HepG2 (cell line): ENCODE measurements around the gene MUC4. TPM values are rescaled to one million over a fixed set of nuclear protein-coding genes. Genes with fewer than 3 reads are reported as not detected.
"Not testable (repeated sequence)": the region's sequence is repeated elsewhere in the genome, so short reads cannot be mapped to it uniquely, and the experiment has no call there.

Source experiments
- ATAC-seq: fragments of 200-7000 bp; cut with Tn5 transposase; 3 replicates; pipeline ENCODE4 v1.9.1; 2020; ENCODE audit warnings: mild to moderate bottlenecking, moderate library complexity
- BruUV-seq: library from RNA; stranded (reverse); fragments of 400-500 nt; replicated peaks from 2 replicates; lab custom pipeline; 2021; lab: Mats Ljungman, UMichigan
- CTCF ChIA-PET: fragments of 300-600 bp; formaldehyde crosslinking; extraction: SDS; loops from one replicate; lab custom pipeline; 2021; ENCODE audit warnings: low total read pairs, inconsistent platforms, low intra/inter-chr PET ratio; lab: Yijun Ruan, JAX
- POLR2A ChIA-PET: fragments of 350-600 bp; sonication (Branson Sonifier 250); formaldehyde crosslinking; loops from one replicate; lab custom pipeline; 2020; ENCODE audit warnings: antibody characterized with exemption, inconsistent platforms; lab: Yijun Ruan, JAX
- DNase-seq: peaks from one replicate; pipeline ENCODE4 v3.0.0-alpha.2; 2015; ENCODE audit warnings: low spot score
- FAIRE-seq: peaks from 3 replicates; lab custom pipeline; 2011; peaks lifted over from hg19 to GRCh38; lab: Jason Lieb, UNC
- H2AFZ ChIP-seq: one replicate; pipeline ENCODE4 v1.6.1; 2011; ENCODE audit warnings: low read length, inconsistent platforms
- H3K27ac ChIP-seq: fragments of 300-600 bp; 3 replicates; pipeline ENCODE4 v1.8.0; 2011; ENCODE audit warnings: mixed run types, mild to moderate bottlenecking, mixed read lengths, low read length, inconsistent platforms; ENCODE audit not compliant: insufficient read depth; ENCODE audit errors: extremely low read length
- H3K27me3 ChIP-seq, 2 experiments: fragments of 200-600 bp in 1 of 2; 2 replicates in 1 of 2; 3 replicates in 1 of 2; pipeline versions ENCODE4 v1.6.0 to v1.8.0; 2011; ENCODE audit warnings: low read length in 2 of 2, mild to moderate bottlenecking in 2 of 2, moderate library complexity in 2 of 2, inconsistent platforms in 1 of 2; ENCODE audit not compliant: insufficient read depth in 2 of 2, control insufficient read depth in 1 of 2
- H3K36me3 ChIP-seq, 2 experiments: fragments of 200-600 bp in 1 of 2; replicated peaks in 1 of 2; 2 replicates in 1 of 2; 3 replicates in 1 of 2; pipeline versions ENCODE4 v1.5.1 to v1.8.0; 2011; ENCODE audit warnings: low read length in 2 of 2, inconsistent platforms in 1 of 2; ENCODE audit not compliant: insufficient read depth in 2 of 2, control insufficient read depth in 1 of 2
- H3K4me1 ChIP-seq: 2 replicates; pipeline ENCODE4 v1.5.1; 2012; ENCODE audit warnings: low read length, inconsistent platforms; ENCODE audit not compliant: insufficient read depth
- H3K4me2 ChIP-seq: 2 replicates; pipeline ENCODE4 v1.6.0; 2011; ENCODE audit warnings: low read depth, low read length, inconsistent platforms
- H3K4me3 ChIP-seq, 3 experiments: fragments of 200-600 bp in 1 of 3; sonication (generic), shearing (Covaris generic) in 1 of 3; replicated peaks in 1 of 3; 2 replicates each; pipeline ENCODE4 v1.5.1; 2011 to 2016; ENCODE audit warnings: low read length in 3 of 3, inconsistent platforms in 2 of 3, low read depth in 2 of 3, mild to moderate bottlenecking in 2 of 3, control low read depth in 1 of 3, mixed read lengths in 1 of 3; ENCODE audit not compliant: insufficient read depth in 1 of 3
- H3K79me2 ChIP-seq: one replicate; pipeline ENCODE4 v1.6.1; 2011; ENCODE audit warnings: low read length, inconsistent platforms; ENCODE audit not compliant: insufficient read depth
- H3K9ac ChIP-seq: 2 replicates; pipeline ENCODE4 v1.6.0; 2011; ENCODE audit warnings: mild to moderate bottlenecking, low read depth, low read length, inconsistent platforms; ENCODE audit not compliant: insufficient read depth
- H3K9me3 ChIP-seq: 2 replicates; pipeline ENCODE4 v1.5.1; 2012; ENCODE audit warnings: mild to moderate bottlenecking, low read length
- H4K20me1 ChIP-seq: 2 replicates; pipeline ENCODE4 v1.6.0; 2011; ENCODE audit warnings: inconsistent platforms, mild to moderate bottlenecking, low read length, moderate library complexity; ENCODE audit not compliant: insufficient read depth
- ASH2L ChIP-seq: fragments of 300-600, 200-600 bp; sonication (generic); IDR thresholded peaks from 2 replicates; pipeline ENCODE4 v1.7.0; 2017; ENCODE audit warnings: low read depth, mild to moderate bottlenecking, moderate library complexity, mixed read lengths, low read length; ENCODE audit not compliant: insufficient read length
- BRD4 ChIP-seq: sonication (generic); formaldehyde crosslinking; IDR thresholded peaks from 2 replicates; pipeline ENCODE4 v1.4.0; 2020; ENCODE audit warnings: missing genetic modification reagents
- EEA1 ChIP-seq: sonication (generic); formaldehyde crosslinking; IDR thresholded peaks from 2 replicates; pipeline ENCODE4 v1.5.1; 2020; ENCODE audit warnings: mild to moderate bottlenecking, missing genetic modification reagents, borderline replicate concordance
- KAT2B ChIP-seq: fragments of 150-350 bp; IDR thresholded peaks from 2 replicates; pipeline ENCODE4 v1.6.1; 2014; ENCODE audit warnings: low read depth, low read length, borderline replicate concordance
- MLLT10 ChIP-seq: sonication (generic); formaldehyde crosslinking; IDR thresholded peaks from 2 replicates; pipeline ENCODE4 v1.4.0; 2020; ENCODE audit warnings: missing genetic modification reagents
- NBN ChIP-seq: fragments of 450-650 bp; conservative IDR thresholded peaks from 2 replicates; pipeline ENCODE4 v1.6.1; 2017
- PRPF4 ChIP-seq: fragments of 200-400 bp; formaldehyde crosslinking; IDR thresholded peaks from 2 replicates; pipeline ENCODE4 v1.6.1; 2016; ENCODE audit warnings: low read length, low read depth; ENCODE audit not compliant: poor library complexity, severe bottlenecking
- RFX3 ChIP-seq: IDR thresholded peaks from 2 replicates; pipeline ENCODE4 v1.6.1; 2016; ENCODE audit warnings: missing biosample characterization, missing genetic modification reagents
- TEAD3 ChIP-seq: optimal IDR thresholded peaks from 2 replicates; pipeline ENCODE3; 2016; ENCODE audit warnings: borderline replicate concordance
- ZMAT5 ChIP-seq: sonication (generic); formaldehyde crosslinking; IDR thresholded peaks from 2 replicates; pipeline ENCODE4 v1.5.0; 2020; ENCODE audit warnings: mild to moderate bottlenecking, low read depth, missing genetic modification reagents, borderline replicate concordance
- ZNF143 ChIP-seq: sonication (generic); formaldehyde crosslinking; IDR thresholded peaks from 2 replicates; pipeline ENCODE4 v1.4.0; 2020; ENCODE audit warnings: missing genetic modification reagents
- ZNF230 ChIP-seq: sonication (generic); formaldehyde crosslinking; IDR thresholded peaks from 2 replicates; pipeline ENCODE4 v1.4.0; 2020; ENCODE audit warnings: mild to moderate bottlenecking, missing genetic modification reagents
- ZNF24 ChIP-seq: fragments of 450-650 bp; IDR thresholded peaks from 2 replicates; pipeline ENCODE4 v1.6.1; 2017; ENCODE audit warnings: antibody characterized with exemption, mild to moderate bottlenecking
- ZNF367 ChIP-seq: sonication (generic); formaldehyde crosslinking; IDR thresholded peaks from 2 replicates; pipeline ENCODE4 v1.4.0; 2020; ENCODE audit warnings: missing genetic modification reagents, borderline replicate concordance
- ZNF431 ChIP-seq: sonication (generic); formaldehyde crosslinking; IDR thresholded peaks from 2 replicates; pipeline ENCODE4 v1.9.0; 2022; ENCODE audit warnings: missing genetic modification reagents, low read depth, mild to moderate bottlenecking, borderline replicate concordance
- WGBS: methylation state at CpG from one replicate; pipeline ENCODE4 v1.1.6; 2017; ENCODE audit warnings: low lambda C conversion rate; 5-methylcytosine and 5-hydroxymethylcytosine counted together
- in situ Hi-C: cut with HindIII; loops from 2 replicates; pipeline ENCODE4 v1.10.0; 2017; ENCODE audit warnings: low pct_unique_long_range_greater_than_20kb; ENCODE audit not compliant: extremely low pct_ligation_motif_present
- intact Hi-C: fragments of 100-400 bp; cut with micrococcal nuclease; formaldehyde crosslinking; loops from one replicate; pipeline ENCODE4 v1.10.0; 2022; ENCODE audit not compliant: unreplicated experiment
- polyA plus RNA-seq, 8 experiments: library from polyadenylated mRNA; depleted of rRNA in 3 of 8; stranded (reverse) in 7 of 8; unstranded in 1 of 8; fragments of >200 nt; fragmentation: Illumina TruSeq in 4 of 8; extraction: Trizol in 4 of 8; gene quantifications; 2 replicates each; pipeline versions ENCODE4 v1.2.1 to v1.2.3, GENCODE V29; 2011 to 2016; ENCODE audit warnings: low read depth in 4 of 8, missing spikeins in 1 of 8, mixed read lengths in 1 of 8; ENCODE audit not compliant: insufficient read depth in 1 of 8
- total RNA-seq, 5 experiments: library from RNA; depleted of rRNA; stranded (reverse); fragments of >200 nt; fragmentation: Illumina TruSeq; extraction: Trizol; gene quantifications; 2 replicates each; pipeline ENCODE4 v1.2.3, GENCODE V29; 2016; ENCODE audit warnings: low read depth in 1 of 5
- TF ChIP-seq, protein P1 (sequence below): sonication (generic); formaldehyde crosslinking; IDR thresholded peaks from 2 replicates; pipeline ENCODE4 v1.8.0; 2022; ENCODE audit warnings: missing genetic modification reagents, mild to moderate bottlenecking, inconsistent platforms, borderline replicate concordance

The MUC4 gene
- total and polyA plus RNA-seq, 2 of the 13 experiments (the other 11 are each of a cell fraction or from before 2014, with no cell fraction given): not detected

GRCh38 chr3:195794708-195795107, 17.0 kb downstream of the MUC4 start:
- no peaks in the 10 kb centered on the region for H3K79me2 ChIP-seq
- DNase-seq (no peak), ATAC-seq (no peak), FAIRE-seq (no peak)
- in situ Hi-C loops (no loop called here), intact Hi-C loops (no loop called here)
- ChIA-PET CTCF (no interaction called here), POLR2A (no interaction called here)
- no peaks in the 10 kb centered on the region for H3K9me3 ChIP-seq
- H3K9ac ChIP-seq: no peak overlapping the region
- no TSS peak for BruUV-seq
- no peak overlapping the region for H3K4me2 ChIP-seq
- H3K36me3 ChIP-seq: no peaks in the 10 kb centered on the region
- H3K4me1 ChIP-seq: no peaks in the 10 kb centered on the region
- no peak overlapping the region for H2AFZ ChIP-seq
- no peak overlapping the region for H3K4me3 ChIP-seq
- no peaks in the 10 kb centered on the region for H4K20me1 ChIP-seq
- 45% methylated on average over 8 of the region's 8 CpGs for WGBS
- peaks cover 1 to 16% of the 10 kb centered on the region in 2 experiments; a peak in 2 of 5 replicates for H3K27me3 ChIP-seq
- TF ChIP-seq MLLT10 (CRISPR knock-in tag): no peak
- no peak for TF ChIP-seq EEA1 (CRISPR knock-in tag)
- no peak for TF ChIP-seq ZNF367 (CRISPR knock-in tag)
- TF ChIP-seq ZMAT5: no peak
- TF ChIP-seq PRPF4: no peak
- no peak for TF ChIP-seq TEAD3
- TF ChIP-seq RFX3 (CRISPR knock-in tag): no peak
- no peak for TF ChIP-seq ASH2L
- no peak for TF ChIP-seq ZNF143 (CRISPR knock-in tag)
- no peak for TF ChIP-seq ZNF24
- no peak for TF ChIP-seq ZNF431
- no peak for TF ChIP-seq KAT2B
- TF ChIP-seq BRD4: no peak
- TF ChIP-seq NBN: no peak
- no peak for TF ChIP-seq ZNF230
- TF ChIP-seq, protein P1, sequence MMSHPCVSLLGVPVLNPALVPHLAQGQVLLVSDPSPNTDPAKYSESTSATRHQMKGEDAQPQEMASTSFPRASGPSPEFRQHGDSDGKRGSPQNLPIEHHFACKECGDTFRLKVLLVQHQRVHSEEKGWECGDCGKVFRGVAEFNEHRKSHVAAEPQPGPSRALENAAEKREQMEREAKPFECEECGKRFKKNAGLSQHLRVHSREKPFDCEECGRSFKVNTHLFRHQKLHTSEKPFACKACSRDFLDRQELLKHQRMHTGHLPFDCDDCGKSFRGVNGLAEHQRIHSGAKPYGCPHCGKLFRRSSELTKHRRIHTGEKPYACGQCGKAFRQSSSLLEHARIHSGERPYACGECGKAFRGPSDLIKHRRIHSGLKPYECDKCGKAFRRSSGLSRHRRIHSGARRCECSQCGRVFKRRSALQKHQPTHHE (CRISPR knock-in tag): no peak
- no peak overlapping the region for H3K27ac ChIP-seq

- ATAC-seq, in situ Hi-C loops, DNase-seq, H3K27ac ChIP-seq, H3K36me3 ChIP-seq, POLR2A ChIA-PET, intact Hi-C loops, H3K4me3 ChIP-seq, H2AFZ ChIP-seq, BruUV-seq, H4K20me1 ChIP-seq, H3K9ac ChIP-seq, H3K79me2 ChIP-seq, H3K9me3 ChIP-seq, H3K4me2 ChIP-seq, FAIRE-seq, CTCF ChIA-PET, H3K4me1 ChIP-seq: not testable (repeated sequence)
- 30% methylated on average over 6 of the region's 6 CpGs for WGBS
- H3K27me3 ChIP-seq: peaks cover 1 to 15% of the 10 kb centered on the region in 2 experiments; a peak in 2 of 5 replicates
Observed at GRCh38 chr3:195792621-195793020, 19.1 kb downstream of the MUC4 start.
